Measurements from ENCODE around the gene AP3B2. TPM values are rescaled to one million over a fixed set of nuclear protein-coding genes. Genes with fewer than 3 reads are reported as not detected.

Gene AP3B2
- polyA plus RNA-seq, 1 donor (not counting 4 experiments of a cell fraction or from before 2014, with no cell fraction given) = 0.25 TPM

GRCh38 chr15:82715003-82715402 lies 5.3 kb upstream of the AP3B2 start:
- H4K20me1 ChIP-seq (ENCODE audit: control insufficient read depth, extremely low read depth, insufficient read depth, low read length) = no peaks in the 10 kb centered on the region
- DNase-seq (ENCODE audit: low read depth, low spot score) (no peak), FAIRE-seq (no peak)
- no peak overlapping the region for H3K4me2 ChIP-seq (ENCODE audit: control insufficient read depth, extremely low read depth, insufficient read depth, low read depth, low read length)
- H3K9me3 ChIP-seq (ENCODE audit: control insufficient read depth, low read depth, low read length) = no peaks in the 10 kb centered on the region
- no peak overlapping the region for H2AFZ ChIP-seq (ENCODE audit: control insufficient read depth, low read length)
- H3K9ac ChIP-seq (ENCODE audit: control insufficient read depth, extremely low read depth, insufficient read depth, low read length) = no peak overlapping the region
- H3K9me1 ChIP-seq (ENCODE audit: control insufficient read depth, extremely low read depth, insufficient read depth, low read length) = no peaks in the 10 kb centered on the region
- H3K4me3 ChIP-seq (ENCODE audit: control insufficient read depth in 2 of 3, extremely low read depth in 1 of 3, insufficient read depth in 2 of 3, low read depth in 1 of 3, low read length in 3 of 3) = no peak overlapping the region
- H3K4me1 ChIP-seq (ENCODE audit: control insufficient read depth, extremely low read depth, insufficient read depth, low read length) = no peaks in the 10 kb centered on the region
- H3K27me3 ChIP-seq (ENCODE audit: control insufficient read depth, extremely low read depth, insufficient read depth, low read length) = no peaks in the 10 kb centered on the region
- H3K27ac ChIP-seq (ENCODE audit: control insufficient read depth, insufficient read depth, low read length) = no peak overlapping the region
- no peak for TF ChIP-seq EZH2 (IDR thresholded peaks at IDR 0.05; ENCODE audit: low read length)
- no peak for TF ChIP-seq CTCF (optimal IDR thresholded peaks at IDR 0.05 in 1 of 3, IDR thresholded peaks at IDR 0.05 in 1 of 3, conservative IDR thresholded peaks at IDR 0.05 in 1 of 3; ENCODE audit: extremely low read depth in 1 of 3, insufficient read depth in 2 of 3, low read length in 3 of 3)
- dilution Hi-C loops (cut with MboI; ENCODE audit: extremely low pct_ligation_motif_present, low sequenced_read_pairs) = no loop called here
- H3K36me3 ChIP-seq (ENCODE audit: control insufficient read depth in 2 of 2, extremely low read depth in 1 of 2, insufficient read depth in 2 of 2, low read length in 2 of 2) = no peaks in the 10 kb centered on the region
- H3K79me2 ChIP-seq (ENCODE audit: control insufficient read depth, insufficient read depth, low read length) = no peaks in the 10 kb centered on the region

GRCh38 chr15:82714016-82714415 lies 4.3 kb upstream of the AP3B2 start:
- no peak overlapping the region for H3K9ac ChIP-seq (ENCODE audit: control insufficient read depth, extremely low read depth, insufficient read depth, low read length)
- no peak overlapping the region for H2AFZ ChIP-seq (ENCODE audit: control insufficient read depth, low read length)
- H4K20me1 ChIP-seq (ENCODE audit: control insufficient read depth, extremely low read depth, insufficient read depth, low read length) = no peaks in the 10 kb centered on the region
- no peaks in the 10 kb centered on the region for H3K36me3 ChIP-seq (ENCODE audit: control insufficient read depth in 2 of 2, extremely low read depth in 1 of 2, insufficient read depth in 2 of 2, low read length in 2 of 2)
- no peaks in the 10 kb centered on the region for H3K9me1 ChIP-seq (ENCODE audit: control insufficient read depth, extremely low read depth, insufficient read depth, low read length)
- H3K27me3 ChIP-seq (ENCODE audit: control insufficient read depth, extremely low read depth, insufficient read depth, low read length) = no peaks in the 10 kb centered on the region
- H3K4me2 ChIP-seq (ENCODE audit: control insufficient read depth, extremely low read depth, insufficient read depth, low read depth, low read length) = no peak overlapping the region
- H3K4me3 ChIP-seq (ENCODE audit: control insufficient read depth in 2 of 3, extremely low read depth in 1 of 3, insufficient read depth in 2 of 3, low read depth in 1 of 3, low read length in 3 of 3) = no peak overlapping the region
- DNase-seq (ENCODE audit: low read depth, low spot score) (no peak), FAIRE-seq (no peak)
- H3K4me1 ChIP-seq (ENCODE audit: control insufficient read depth, extremely low read depth, insufficient read depth, low read length) = no peaks in the 10 kb centered on the region
- dilution Hi-C loops (cut with MboI; ENCODE audit: extremely low pct_ligation_motif_present, low sequenced_read_pairs) = no loop called here
- no peaks in the 10 kb centered on the region for H3K9me3 ChIP-seq (ENCODE audit: control insufficient read depth, low read depth, low read length)
- no peaks in the 10 kb centered on the region for H3K79me2 ChIP-seq (ENCODE audit: control insufficient read depth, insufficient read depth, low read length)
- no peak overlapping the region for H3K27ac ChIP-seq (ENCODE audit: control insufficient read depth, insufficient read depth, low read length)
- TF ChIP-seq CTCF (optimal IDR thresholded peaks at IDR 0.05 in 1 of 3, IDR thresholded peaks at IDR 0.05 in 1 of 3, conservative IDR thresholded peaks at IDR 0.05 in 1 of 3; ENCODE audit: extremely low read depth in 1 of 3, insufficient read depth in 2 of 3, low read length in 3 of 3) = no peak
- TF ChIP-seq EZH2 (IDR thresholded peaks at IDR 0.05; ENCODE audit: low read length) = no peak
